ENCODE results near the gene C10orf71.

C10orf71 gene

DNA sequence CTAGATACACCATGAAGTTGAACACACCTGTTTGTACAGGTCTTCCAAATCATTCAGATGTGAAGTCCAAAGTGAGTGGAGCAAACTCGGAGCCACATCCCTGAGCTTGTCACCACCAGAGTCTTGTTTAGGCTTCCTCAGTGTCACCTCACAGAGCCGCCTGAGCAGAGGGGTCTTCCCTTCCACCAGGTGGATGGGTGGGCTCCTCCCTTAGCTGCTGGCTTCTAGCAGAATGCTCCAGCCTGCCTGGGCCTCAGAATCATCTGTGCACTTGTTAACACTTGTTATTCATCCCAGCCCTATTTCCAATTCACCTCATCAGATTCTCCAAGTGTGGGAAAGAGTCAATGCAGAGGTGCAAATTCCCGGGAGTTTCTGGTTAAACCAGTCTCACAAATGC, 32.5 kb downstream of the C10orf71 start:
- Histone ChIP-seq H3K4me3 (ENCODE audit: low read depth, low read length) (no peak overlapping the region), H3K9ac (ENCODE audit: low read depth, low read length) (no peak overlapping the region), H3K4me1 (ENCODE audit: control insufficient read depth, insufficient read depth, low read length) (no peaks in the 10 kb centered on the region), H3K36me3 (ENCODE audit: control insufficient read depth, insufficient read depth, low read length) (no peaks in the 10 kb centered on the region), H3K9me3 (ENCODE audit: control insufficient read depth, insufficient read depth, low read length) (no peaks in the 10 kb centered on the region), H3K27me3 (ENCODE audit: control insufficient read depth, insufficient read depth, low read length) (no peaks in the 10 kb centered on the region)

DNA sequence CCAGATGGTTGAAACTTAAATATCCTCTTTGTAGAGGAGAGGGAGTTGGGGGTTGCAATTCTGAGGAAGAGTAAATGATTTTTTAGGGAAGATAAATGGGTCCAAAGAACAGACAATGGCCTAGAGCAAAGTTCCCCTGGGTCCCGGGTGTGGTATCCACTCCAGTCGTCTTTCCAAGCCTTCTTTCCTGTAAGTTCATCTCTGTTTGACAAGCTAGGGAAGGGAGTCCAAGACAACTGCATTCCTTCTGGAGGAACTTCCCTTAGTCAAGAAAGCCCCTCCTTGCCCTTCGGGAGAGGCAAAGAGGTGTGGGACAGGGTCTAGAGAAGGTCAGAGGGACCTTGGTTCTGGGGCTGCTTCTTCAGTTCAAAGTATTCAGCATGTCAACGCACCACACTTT, 33.4 kb downstream of the C10orf71 start:
- Histone ChIP-seq H3K9me3 (ENCODE audit: control insufficient read depth, insufficient read depth, low read length) (no peaks in the 10 kb centered on the region), H3K4me1 (ENCODE audit: control insufficient read depth, insufficient read depth, low read length) (no peaks in the 10 kb centered on the region), H3K4me3 (ENCODE audit: low read depth, low read length) (no peak overlapping the region), H3K9ac (ENCODE audit: low read depth, low read length) (no peak overlapping the region), H3K27me3 (ENCODE audit: control insufficient read depth, insufficient read depth, low read length) (no peaks in the 10 kb centered on the region), H3K36me3 (ENCODE audit: control insufficient read depth, insufficient read depth, low read length) (no peaks in the 10 kb centered on the region)

- H3K4me1 ChIP-seq (ENCODE audit: control insufficient read depth, insufficient read depth, low read length), result no peaks in the 10 kb centered on the region
- no peaks in the 10 kb centered on the region for H3K36me3 ChIP-seq (ENCODE audit: control insufficient read depth, insufficient read depth, low read length)
- no peak overlapping the region for H3K4me3 ChIP-seq (ENCODE audit: low read depth, low read length)
- H3K27me3 ChIP-seq (ENCODE audit: control insufficient read depth, insufficient read depth, low read length), result no peaks in the 10 kb centered on the region
- H3K9me3 ChIP-seq (ENCODE audit: control insufficient read depth, insufficient read depth, low read length), result no peaks in the 10 kb centered on the region
- H3K9ac ChIP-seq (ENCODE audit: low read depth, low read length), result no peak overlapping the region
Observed at GRCh38 chr10:49332768-49333167, 33.8 kb downstream of the C10orf71 start.

- no peak overlapping the region for H3K4me3 ChIP-seq (ENCODE audit: low read depth, low read length)
- H3K9me3 ChIP-seq (ENCODE audit: control insufficient read depth, insufficient read depth, low read length), result no peaks in the 10 kb centered on the region
- H3K36me3 ChIP-seq (ENCODE audit: control insufficient read depth, insufficient read depth, low read length), result no peaks in the 10 kb centered on the region
- no peaks in the 10 kb centered on the region for H3K27me3 ChIP-seq (ENCODE audit: control insufficient read depth, insufficient read depth, low read length)
- no peaks in the 10 kb centered on the region for H3K4me1 ChIP-seq (ENCODE audit: control insufficient read depth, insufficient read depth, low read length)
- H3K9ac ChIP-seq (ENCODE audit: low read depth, low read length), result no peak overlapping the region
Observed at GRCh38 chr10:49333192-49333591, 34.2 kb downstream of the C10orf71 start.

DNA sequence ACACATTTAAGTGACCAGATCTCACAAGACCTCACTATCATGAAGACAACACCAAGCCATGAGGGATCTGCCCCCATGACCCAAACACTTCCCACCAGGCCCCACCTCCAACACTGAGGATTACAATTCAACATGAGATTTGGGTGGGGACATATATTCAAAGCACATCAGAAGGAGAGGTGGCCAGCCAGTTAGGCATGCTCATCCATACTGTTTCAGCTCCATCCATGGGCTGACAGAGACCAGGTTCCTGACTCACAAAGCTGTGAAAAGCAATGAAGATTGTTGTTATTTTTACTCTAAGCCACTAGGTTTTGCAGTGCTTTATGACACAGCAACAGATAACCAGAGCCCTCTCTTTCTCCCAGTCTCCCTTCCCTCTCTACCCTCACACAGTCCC, 36.0 kb downstream of the C10orf71 start:
- H3K9me3 ChIP-seq (ENCODE audit: control insufficient read depth, insufficient read depth, low read length), result no peaks in the 10 kb centered on the region
- H3K4me1 ChIP-seq (ENCODE audit: control insufficient read depth, insufficient read depth, low read length), result no peaks in the 10 kb centered on the region
- no peak overlapping the region for H3K9ac ChIP-seq (ENCODE audit: low read depth, low read length)
- no peaks in the 10 kb centered on the region for H3K36me3 ChIP-seq (ENCODE audit: control insufficient read depth, insufficient read depth, low read length)
- no peak overlapping the region for H3K4me3 ChIP-seq (ENCODE audit: low read depth, low read length)
- H3K27me3 ChIP-seq (ENCODE audit: control insufficient read depth, insufficient read depth, low read length), result no peaks in the 10 kb centered on the region

DNA sequence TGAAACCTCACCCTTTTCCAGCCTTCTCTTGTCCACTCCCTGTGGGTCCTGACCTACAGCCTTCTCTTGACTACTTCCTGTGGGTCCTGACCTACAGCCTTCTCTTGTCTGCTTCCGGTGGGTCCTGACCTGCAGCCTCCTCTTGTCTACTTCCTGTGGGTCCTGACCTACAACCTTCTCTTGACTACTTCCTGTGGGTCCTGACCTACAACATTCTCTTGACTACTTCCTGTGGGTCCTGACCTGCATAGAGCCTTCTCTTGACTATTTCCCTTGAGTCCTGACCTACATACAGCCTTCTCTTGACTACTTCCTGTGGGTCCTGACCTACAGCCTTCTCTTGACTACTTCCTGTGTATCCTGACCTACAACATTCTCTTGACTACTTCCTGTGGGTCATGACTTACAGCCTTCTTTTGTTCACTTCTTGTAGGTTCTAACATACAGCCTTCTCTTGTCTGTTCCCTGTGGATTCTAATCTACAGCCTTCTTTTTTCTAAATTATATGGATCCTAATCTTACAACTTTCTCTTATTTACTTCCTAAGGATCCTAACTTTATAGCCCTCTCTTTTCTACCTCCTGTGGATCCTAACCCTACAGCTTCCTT, 36.5 kb downstream of the C10orf71 start:
- no peaks in the 10 kb centered on the region for H3K27me3 ChIP-seq (ENCODE audit: control insufficient read depth, insufficient read depth, low read length)
- H3K36me3 ChIP-seq (ENCODE audit: control insufficient read depth, insufficient read depth, low read length), result no peaks in the 10 kb centered on the region
- no peaks in the 10 kb centered on the region for H3K4me1 ChIP-seq (ENCODE audit: control insufficient read depth, insufficient read depth, low read length)
- no peak overlapping the region for H3K9ac ChIP-seq (ENCODE audit: low read depth, low read length)
- no peak overlapping the region for H3K4me3 ChIP-seq (ENCODE audit: low read depth, low read length)
- no peaks in the 10 kb centered on the region for H3K9me3 ChIP-seq (ENCODE audit: control insufficient read depth, insufficient read depth, low read length)

DNA sequence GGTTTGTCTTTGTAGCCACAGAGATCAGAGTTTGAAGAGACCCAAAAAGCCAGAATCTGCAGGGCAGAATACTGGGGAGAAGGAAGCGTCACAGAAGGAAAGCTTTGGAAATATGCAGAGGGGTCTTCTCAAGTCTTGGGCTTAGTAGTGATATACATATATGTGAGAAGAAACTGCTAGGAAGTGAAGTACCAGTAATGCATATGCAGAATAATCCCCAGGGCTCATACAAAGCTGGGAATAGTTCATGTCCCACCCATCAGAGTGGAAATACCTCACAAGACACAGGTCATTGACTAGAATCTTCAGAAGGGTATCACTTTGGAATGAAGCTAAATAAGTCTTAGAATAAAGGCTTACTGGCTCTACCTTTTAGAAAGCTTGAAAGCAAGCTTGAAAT, 39.6 kb downstream of the C10orf71 start:
- Histone ChIP-seq H3K9me3 (ENCODE audit: control insufficient read depth, insufficient read depth, low read length) (no peaks in the 10 kb centered on the region), H3K36me3 (ENCODE audit: control insufficient read depth, insufficient read depth, low read length) (no peaks in the 10 kb centered on the region), H3K4me1 (ENCODE audit: control insufficient read depth, insufficient read depth, low read length) (no peaks in the 10 kb centered on the region), H3K4me3 (ENCODE audit: low read depth, low read length) (no peak overlapping the region), H3K27me3 (ENCODE audit: control insufficient read depth, insufficient read depth, low read length) (no peaks in the 10 kb centered on the region), H3K9ac (ENCODE audit: low read depth, low read length) (no peak overlapping the region)

GRCh38 chr10:49344840-49345239, 45.9 kb downstream of the C10orf71 start:
- H3K4me1 ChIP-seq (ENCODE audit: control insufficient read depth, insufficient read depth, low read length), result no peaks in the 10 kb centered on the region
- H3K36me3 ChIP-seq (ENCODE audit: control insufficient read depth, insufficient read depth, low read length), result no peaks in the 10 kb centered on the region
- H3K4me3 ChIP-seq (ENCODE audit: low read depth, low read length), result no peak overlapping the region
- H3K27me3 ChIP-seq (ENCODE audit: control insufficient read depth, insufficient read depth, low read length), result no peaks in the 10 kb centered on the region
- no peak overlapping the region for H3K9ac ChIP-seq (ENCODE audit: low read depth, low read length)
- no peaks in the 10 kb centered on the region for H3K9me3 ChIP-seq (ENCODE audit: control insufficient read depth, insufficient read depth, low read length)

DNA sequence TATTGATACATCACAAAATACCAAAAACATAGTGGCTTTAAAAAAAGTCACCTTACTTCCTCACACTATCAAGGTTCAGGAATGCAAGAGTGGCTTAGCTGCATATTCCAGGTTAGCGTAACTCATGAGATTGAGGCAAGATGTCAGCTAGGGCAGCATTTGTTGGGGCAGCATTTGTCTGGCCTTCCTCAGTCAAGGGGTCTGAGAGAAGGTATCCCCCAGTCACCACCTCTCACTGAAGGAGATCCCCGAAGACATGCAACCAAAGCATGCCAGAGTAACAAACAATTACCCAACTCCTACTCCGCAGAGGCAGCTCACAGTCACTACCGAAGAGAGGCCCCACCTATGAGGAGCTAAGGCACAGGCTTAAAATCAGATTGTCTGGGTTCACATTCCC, 48.4 kb downstream of the C10orf71 start:
- Histone ChIP-seq H3K27me3 (ENCODE audit: control insufficient read depth, insufficient read depth, low read length) (no peaks in the 10 kb centered on the region), H3K36me3 (ENCODE audit: control insufficient read depth, insufficient read depth, low read length) (no peaks in the 10 kb centered on the region)

GRCh38 chr10:49347827-49348226, 48.9 kb downstream of the C10orf71 start:
- H3K9ac ChIP-seq (ENCODE audit: low read depth, low read length), result no peak overlapping the region
- H3K36me3 ChIP-seq (ENCODE audit: control insufficient read depth, insufficient read depth, low read length), result no peaks in the 10 kb centered on the region
- H3K4me1 ChIP-seq (ENCODE audit: control insufficient read depth, insufficient read depth, low read length), result no peaks in the 10 kb centered on the region
- H3K27me3 ChIP-seq (ENCODE audit: control insufficient read depth, insufficient read depth, low read length), result no peaks in the 10 kb centered on the region
- no peaks in the 10 kb centered on the region for H3K9me3 ChIP-seq (ENCODE audit: control insufficient read depth, insufficient read depth, low read length)
- H3K4me3 ChIP-seq (ENCODE audit: low read depth, low read length), result no peak overlapping the region

More for the DNA sequence above, 48.4 kb downstream of the C10orf71 start:
- H3K4me1 ChIP-seq (ENCODE audit: control insufficient read depth, insufficient read depth, low read length), result no peaks in the 10 kb centered on the region
- no peaks in the 10 kb centered on the region for H3K9me3 ChIP-seq (ENCODE audit: control insufficient read depth, insufficient read depth, low read length)
- no peak overlapping the region for H3K9ac ChIP-seq (ENCODE audit: low read depth, low read length)
- no peak overlapping the region for H3K4me3 ChIP-seq (ENCODE audit: low read depth, low read length)

DNA sequence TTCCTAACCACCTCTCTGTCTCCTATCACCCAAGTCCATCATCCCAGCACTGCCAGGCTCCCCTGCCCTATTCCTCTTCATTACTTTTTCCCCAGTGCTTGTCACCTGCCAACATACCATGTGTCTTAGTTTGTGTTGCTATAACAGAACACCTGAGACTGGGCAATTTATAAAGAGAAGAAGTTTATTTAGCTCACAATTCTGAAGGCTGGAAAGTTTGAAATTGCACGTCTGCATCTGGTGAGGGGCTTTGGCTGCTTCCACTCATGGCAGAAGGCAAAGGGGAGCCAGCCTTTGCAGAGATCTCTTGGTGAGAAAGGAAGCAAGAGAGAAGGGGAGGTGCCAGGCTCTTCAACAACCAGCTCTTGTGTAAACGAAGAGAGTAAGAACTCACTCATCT, 49.6 kb downstream of the C10orf71 start:
- Histone ChIP-seq H3K36me3 (ENCODE audit: control insufficient read depth, insufficient read depth, low read length) (no peaks in the 10 kb centered on the region), H3K9me3 (ENCODE audit: control insufficient read depth, insufficient read depth, low read length) (no peaks in the 10 kb centered on the region), H3K9ac (ENCODE audit: low read depth, low read length) (no peak overlapping the region), H3K27me3 (ENCODE audit: control insufficient read depth, insufficient read depth, low read length) (no peaks in the 10 kb centered on the region), H3K4me1 (ENCODE audit: control insufficient read depth, insufficient read depth, low read length) (no peaks in the 10 kb centered on the region), H3K4me3 (ENCODE audit: low read depth, low read length) (no peak overlapping the region)

- H3K9me3 ChIP-seq (ENCODE audit: control insufficient read depth, insufficient read depth, low read length), result no peaks in the 10 kb centered on the region
- no peaks in the 10 kb centered on the region for H3K4me1 ChIP-seq (ENCODE audit: control insufficient read depth, insufficient read depth, low read length)
- no peak overlapping the region for H3K4me3 ChIP-seq (ENCODE audit: low read depth, low read length)
- H3K36me3 ChIP-seq (ENCODE audit: control insufficient read depth, insufficient read depth, low read length), result no peaks in the 10 kb centered on the region
- H3K27me3 ChIP-seq (ENCODE audit: control insufficient read depth, insufficient read depth, low read length), result no peaks in the 10 kb centered on the region
- H3K9ac ChIP-seq (ENCODE audit: low read depth, low read length), result no peak overlapping the region
Observed at GRCh38 chr10:49349390-49349789, 50.4 kb downstream of the C10orf71 start.
